Measurements from ENCODE around the gene DGKZ. TPM values are rescaled to one million over a fixed set of nuclear protein-coding genes. Genes with fewer than 3 reads are reported as not detected.
"Not testable (repeated sequence)": the region's sequence is repeated elsewhere in the genome, so short reads cannot be mapped to it uniquely, and the experiment has no call there.

The DGKZ gene
- total RNA-seq, 1 experiment from 2014 or later: 190 TPM

GRCh38 chr11:46366661-46367161 lies 19.4 kb downstream of the DGKZ start:
- DNase-seq (ENCODE audit: low spot score): no peak

GRCh38 chr11:46367244-46367915 lies 20.1 kb downstream of the DGKZ start:
- DNase-seq (ENCODE audit: low spot score): peak; percentile 67

GRCh38 chr11:46367916-46368267 lies 20.6 kb downstream of the DGKZ start:
- DNase-seq (ENCODE audit: low spot score): no peak

GRCh38 chr11:46369458-46370152 lies 22.3 kb downstream of the DGKZ start:
- peak; percentile 90 for DNase-seq (ENCODE audit: low spot score)

DNA sequence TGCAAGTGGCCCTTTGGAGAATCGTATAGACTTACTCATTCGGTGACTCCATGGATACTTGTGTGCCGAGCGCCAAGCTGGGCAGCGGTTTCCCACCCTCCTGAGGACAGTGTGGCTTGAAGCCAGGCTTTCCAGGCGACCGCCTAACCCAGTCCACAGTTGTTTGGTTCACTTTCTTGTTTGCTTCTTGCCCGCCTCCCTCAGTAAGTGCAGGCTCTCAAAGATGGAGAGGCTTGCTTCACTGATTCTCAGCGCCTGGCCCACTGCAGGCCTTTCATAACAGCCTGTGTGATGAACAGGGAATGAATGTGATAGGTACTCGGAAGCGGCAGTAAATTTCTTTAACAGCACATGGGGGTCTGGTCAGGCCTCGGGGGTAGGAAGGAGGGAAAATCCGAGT lies 23.0 kb downstream of the DGKZ start:
- DNase-seq (ENCODE audit: low spot score): no peak

DNA sequence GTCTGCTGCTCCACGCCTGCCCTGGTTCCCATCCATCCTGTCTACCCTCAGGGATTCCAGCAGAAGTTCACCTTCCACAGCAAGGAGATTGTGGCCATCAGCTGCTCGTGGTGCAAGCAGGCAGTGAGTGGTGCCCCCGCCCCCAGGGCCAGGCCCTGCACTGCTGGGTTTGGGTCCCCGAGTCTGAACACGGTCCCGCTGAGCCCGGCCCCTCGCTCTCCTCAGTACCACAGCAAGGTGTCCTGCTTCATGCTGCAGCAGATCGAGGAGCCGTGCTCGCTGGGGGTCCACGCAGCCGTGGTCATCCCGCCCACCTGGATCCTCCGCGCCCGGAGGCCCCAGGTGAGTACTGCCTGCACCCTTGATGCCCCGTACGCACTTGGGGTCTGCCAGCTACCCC lies 24.0 kb downstream of the DGKZ start:
- not testable (repeated sequence) for DNase-seq (ENCODE audit: low spot score)

DNA sequence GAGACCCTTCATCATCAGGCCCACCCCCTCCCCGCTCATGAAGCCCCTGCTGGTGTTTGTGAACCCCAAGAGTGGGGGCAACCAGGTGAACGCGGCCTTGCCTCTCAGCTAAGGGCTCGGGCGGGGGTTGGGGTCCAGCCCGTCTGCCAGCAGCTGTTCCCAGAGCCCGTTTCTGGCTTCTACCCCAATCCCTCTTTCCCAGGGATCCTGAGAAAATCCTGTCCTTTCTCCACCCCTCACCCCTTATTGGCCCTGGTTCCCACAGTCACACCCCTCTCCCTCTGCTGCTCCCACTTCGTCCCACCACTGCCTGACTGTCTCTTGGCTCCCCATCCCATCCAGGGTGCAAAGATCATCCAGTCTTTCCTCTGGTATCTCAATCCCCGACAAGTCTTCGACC lies 24.8 kb downstream of the DGKZ start:
- DNase-seq (ENCODE audit: low spot score): no peak

- DNase-seq (ENCODE audit: low spot score): not testable (repeated sequence)
Measured at GRCh38 chr11:46372501-46372900, 25.2 kb downstream of the DGKZ start.

DNA sequence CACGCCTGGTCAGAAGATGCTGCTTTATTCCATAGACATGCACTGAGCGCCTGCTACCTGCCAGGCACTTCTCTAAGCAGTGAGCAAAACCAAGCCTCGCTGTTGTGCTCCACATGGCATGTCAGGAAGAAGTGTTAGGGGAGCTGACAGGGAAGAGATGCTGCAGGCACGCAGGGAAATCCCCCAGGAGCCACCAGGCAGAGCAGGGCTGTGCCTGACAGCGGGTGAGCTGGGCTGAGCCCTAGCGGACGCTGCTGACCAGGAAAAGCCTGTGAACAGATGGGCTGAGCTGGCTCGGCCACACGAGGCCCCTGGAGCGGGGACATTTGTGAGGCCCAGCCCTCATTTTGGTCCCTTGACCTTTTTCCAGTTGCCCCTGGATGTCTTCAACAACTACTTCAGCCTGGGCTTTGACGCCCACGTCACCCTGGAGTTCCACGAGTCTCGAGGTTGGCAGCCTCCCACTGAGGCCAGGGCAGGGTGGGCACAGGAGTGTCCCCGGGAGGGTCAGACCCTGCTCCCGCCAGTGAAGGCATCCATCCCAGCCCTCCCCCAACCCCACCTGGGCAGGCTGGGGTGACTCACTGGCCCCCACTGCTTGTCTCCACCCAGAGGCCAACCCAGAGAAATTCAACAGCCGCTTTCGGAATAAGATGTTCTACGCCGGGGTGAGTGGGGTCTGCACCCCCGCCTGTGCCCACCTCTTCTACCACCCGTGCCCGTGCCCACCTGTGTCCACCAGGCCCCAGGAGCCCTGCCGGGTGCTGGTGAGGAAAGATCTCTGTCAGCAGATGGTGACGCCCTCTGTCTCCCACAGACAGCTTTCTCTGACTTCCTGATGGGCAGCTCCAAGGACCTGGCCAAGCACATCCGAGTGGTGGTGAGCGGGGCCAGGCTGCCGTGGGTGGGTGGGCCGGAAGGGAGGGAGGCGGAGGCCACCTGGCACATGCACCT lies 26.8 kb downstream of the DGKZ start:
- no peak for DNase-seq (ENCODE audit: low spot score)

GRCh38 chr11:46374815-46375214 lies 27.6 kb downstream of the DGKZ start:
- DNase-seq (ENCODE audit: low spot score): no peak

DNA sequence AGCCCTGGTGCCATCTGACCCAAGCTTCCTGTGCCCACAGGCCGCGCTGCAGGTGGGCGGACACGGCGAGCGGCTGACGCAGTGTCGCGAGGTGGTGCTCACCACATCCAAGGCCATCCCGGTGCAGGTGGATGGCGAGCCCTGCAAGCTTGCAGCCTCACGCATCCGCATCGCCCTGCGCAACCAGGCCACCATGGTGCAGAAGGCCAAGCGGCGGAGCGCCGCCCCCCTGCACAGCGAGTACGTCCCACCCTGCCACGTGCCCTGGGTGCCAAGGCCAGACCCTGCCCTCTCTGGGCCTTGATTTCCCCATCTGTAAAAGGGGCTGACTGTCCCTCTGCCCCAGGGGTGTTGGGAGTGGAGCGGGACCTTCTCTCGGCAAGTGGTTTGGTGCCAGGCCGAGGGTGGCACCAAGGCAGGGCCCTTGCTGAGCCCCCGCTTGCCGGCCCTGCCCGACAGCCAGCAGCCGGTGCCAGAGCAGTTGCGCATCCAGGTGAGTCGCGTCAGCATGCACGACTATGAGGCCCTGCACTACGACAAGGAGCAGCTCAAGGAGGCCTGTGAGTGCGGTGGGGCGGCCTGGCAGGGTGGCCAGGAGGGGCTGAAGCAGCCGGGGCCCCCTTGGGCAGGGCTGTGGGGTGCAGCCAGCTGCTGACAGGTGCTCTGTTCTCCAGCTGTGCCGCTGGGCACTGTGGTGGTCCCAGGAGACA lies 28.3 kb downstream of the DGKZ start:
- DNase-seq (ENCODE audit: low spot score): no peak

- no peak for DNase-seq (ENCODE audit: low spot score)
Measured at GRCh38 chr11:46376258-46377050, 29.2 kb downstream of the DGKZ start.

GRCh38 chr11:46377290-46377689 lies 30.0 kb downstream of the DGKZ start:
- DNase-seq (ENCODE audit: low spot score): no peak

DNA sequence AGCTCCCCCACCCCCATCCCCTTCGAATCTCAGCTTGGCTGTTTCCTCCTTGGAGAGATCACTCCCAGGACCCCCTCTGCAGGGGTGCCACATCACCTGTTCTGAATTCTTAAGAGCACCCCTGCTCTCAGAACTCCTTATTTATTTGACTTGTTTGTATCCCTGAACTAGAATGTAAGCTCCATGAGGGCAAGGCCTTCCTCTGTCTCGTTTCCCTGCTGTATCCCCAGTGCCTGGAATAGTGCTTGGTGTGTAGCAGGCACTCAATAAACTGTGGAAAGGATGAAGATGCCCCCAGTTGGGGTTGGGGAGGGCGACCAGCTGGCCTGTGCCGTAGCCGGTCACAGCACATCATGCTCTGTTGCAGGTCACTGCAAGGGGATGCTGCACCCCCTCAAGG lies 30.6 kb downstream of the DGKZ start:
- DNase-seq (ENCODE audit: low spot score): no peak

DNA sequence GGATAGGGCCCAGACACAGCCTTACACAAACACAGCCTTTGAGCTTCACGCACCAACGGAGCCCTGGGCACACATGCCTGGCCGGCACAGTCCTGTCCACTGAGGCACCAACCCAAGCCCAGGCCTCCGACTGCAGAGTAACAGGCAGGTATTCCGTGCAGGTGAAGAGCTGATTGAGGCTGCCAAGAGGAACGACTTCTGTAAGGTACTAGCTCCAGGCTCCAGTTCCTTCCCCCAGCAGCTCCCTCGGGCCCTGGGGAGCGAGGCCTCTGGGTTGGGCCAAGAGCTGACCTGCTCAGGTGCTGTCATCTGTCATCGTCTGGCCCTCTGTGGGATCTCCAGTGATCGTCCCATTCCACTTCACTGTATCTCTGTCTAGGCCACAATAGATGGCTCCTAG lies 31.0 kb downstream of the DGKZ start:
- no peak for DNase-seq (ENCODE audit: low spot score)

GRCh38 chr11:46378811-46379481 lies 31.7 kb downstream of the DGKZ start:
- no peak for DNase-seq (ENCODE audit: low spot score)

DNA sequence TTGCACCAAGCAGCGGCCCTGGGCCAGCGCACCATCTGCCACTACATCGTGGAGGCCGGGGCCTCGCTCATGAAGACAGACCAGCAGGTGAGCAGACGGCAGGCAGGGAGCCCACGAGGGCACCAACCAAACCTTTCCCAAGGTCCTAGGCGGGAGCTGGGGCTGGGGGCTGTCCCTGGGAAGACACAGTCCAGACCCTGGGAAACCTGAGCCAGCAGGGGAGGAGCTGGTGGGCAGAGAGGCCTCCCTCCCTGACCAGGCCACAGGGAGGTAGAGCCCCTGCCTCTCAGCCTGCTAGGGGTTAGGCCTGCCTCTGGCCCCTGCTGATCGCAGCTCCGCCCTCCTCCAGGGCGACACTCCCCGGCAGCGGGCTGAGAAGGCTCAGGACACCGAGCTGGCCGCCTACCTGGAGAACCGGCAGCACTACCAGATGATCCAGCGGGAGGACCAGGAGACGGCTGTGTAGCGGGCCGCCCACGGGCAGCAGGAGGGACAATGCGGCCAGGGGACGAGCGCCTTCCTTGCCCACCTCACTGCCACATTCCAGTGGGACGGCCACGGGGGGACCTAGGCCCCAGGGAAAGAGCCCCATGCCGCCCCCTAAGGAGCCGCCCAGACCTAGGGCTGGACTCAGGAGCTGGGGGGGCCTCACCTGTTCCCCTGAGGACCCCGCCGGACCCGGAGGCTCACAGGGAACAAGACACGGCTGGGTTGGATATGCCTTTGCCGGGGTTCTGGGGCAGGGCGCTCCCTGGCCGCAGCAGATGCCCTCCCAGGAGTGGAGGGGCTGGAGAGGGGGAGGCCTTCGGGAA lies 32.4 kb downstream of the DGKZ start:
- peak; percentile 80 for DNase-seq (ENCODE audit: low spot score)

DNA sequence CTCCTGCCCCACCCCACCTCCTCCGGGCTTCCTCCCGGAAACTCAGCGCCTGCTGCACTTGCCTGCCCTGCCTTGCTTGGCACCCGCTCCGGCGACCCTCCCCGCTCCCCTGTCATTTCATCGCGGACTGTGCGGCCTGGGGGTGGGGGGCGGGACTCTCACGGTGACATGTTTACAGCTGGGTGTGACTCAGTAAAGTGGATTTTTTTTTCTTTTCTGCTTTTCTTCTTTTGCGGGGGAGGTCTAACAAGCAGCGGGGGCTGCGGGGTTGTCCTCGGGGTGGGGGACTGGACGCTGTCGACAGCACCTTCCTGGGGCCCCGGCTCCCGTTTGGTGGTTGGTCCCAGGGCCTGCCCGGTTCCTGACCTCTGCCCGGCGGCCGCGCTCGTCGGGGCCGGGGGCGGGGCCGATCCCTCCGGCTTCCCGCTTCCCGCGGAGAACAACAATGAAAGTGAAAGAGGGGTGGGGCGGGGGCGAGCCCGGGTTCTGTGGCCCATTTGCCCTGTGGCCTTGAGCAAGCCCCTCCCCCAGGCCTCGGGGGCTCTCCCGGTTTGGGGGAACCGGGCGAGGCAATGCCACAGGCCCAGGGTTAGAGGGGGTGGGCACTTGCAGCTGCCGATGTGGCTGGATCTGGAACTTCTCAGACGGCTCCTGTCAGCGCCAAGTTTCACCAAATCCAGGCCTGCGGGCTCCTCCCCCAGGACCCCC lies 33.2 kb downstream of the DGKZ start:
- peak; percentile 58 for DNase-seq (ENCODE audit: low spot score)
